ENCODE results near the gene FBXL5.

The FBXL5 gene

GRCh38 chr4:15556511-15557092 lies 98.6 kb downstream of the FBXL5 start:
- DNase-seq = no peak

Data from activated T-cell treated with anti-CD3 and anti-CD28 coated beads, Interleukin-2, amount 50 U/mL, for 1 hour (primary cell).